Brain microvascular endothelial cell (primary cell): ENCODE results near the gene SCAI.

Experiments used
- DNase-seq: peaks from one replicate; pipeline ENCODE4 v3.0.0-alpha.2; 2020
- H3K27ac ChIP-seq: fragments of 250-450 bp; sonication (Bioruptor Pico); 2 replicates; pipeline ENCODE4 v1.5.1; 2020; ENCODE audit warnings: mild to moderate bottlenecking, moderate library complexity
- H3K27me3 ChIP-seq: fragments of 250-450 bp; sonication (Bioruptor Pico); replicated peaks from 2 replicates; pipeline ENCODE4 v1.5.1; 2020; ENCODE audit warnings: mild to moderate bottlenecking
- H3K36me3 ChIP-seq: fragments of 250-450 bp; sonication (Bioruptor Pico); replicated peaks from 2 replicates; pipeline ENCODE4 v1.5.1; 2020; ENCODE audit warnings: mild to moderate bottlenecking
- H3K4me3 ChIP-seq: 2 replicates; pipeline ENCODE4 v1.5.1; 2011; ENCODE audit warnings: low read depth, mild to moderate bottlenecking, control low read depth, low read length, moderate library complexity
- CTCF ChIP-seq: IDR thresholded peaks from 2 replicates; pipeline ENCODE4 v1.5.1; 2011; ENCODE audit warnings: low read depth, mild to moderate bottlenecking, moderate library complexity, low read length, control low read depth, inconsistent platforms; ENCODE audit errors: missing control alignments
- in situ Hi-C: cut with HindIII; loops from 2 replicates; pipeline ENCODE4 v1.10.0; 2017; ENCODE audit warnings: low sequenced_read_pairs, low pct_ligation_motif_present

SCAI gene

DNA sequence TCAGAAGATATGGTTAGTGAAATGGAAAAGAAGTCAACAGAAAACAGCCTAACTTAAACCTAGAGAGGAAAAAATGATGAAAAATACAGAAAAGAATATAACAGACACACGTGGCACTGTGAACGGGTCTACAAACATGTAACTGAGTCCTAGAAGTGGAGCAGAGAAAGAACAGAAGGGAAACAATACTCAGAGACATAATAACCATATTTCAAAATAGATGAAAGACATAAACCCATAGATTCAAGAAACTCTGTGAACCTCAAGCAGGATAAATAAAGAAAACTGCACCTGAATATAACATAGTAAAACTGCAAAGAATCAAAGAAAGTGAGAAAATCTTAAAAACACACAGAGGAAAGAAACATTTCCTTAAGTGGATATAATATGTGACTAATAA, 134.7 kb downstream of the SCAI start:
- Histone ChIP-seq H3K4me3 (no peak overlapping the region), H3K36me3 (no peaks in the 10 kb centered on the region), H3K27me3 (no peaks in the 10 kb centered on the region), H3K27ac (no peak overlapping the region)
- in situ Hi-C loops: no loop called here
- TF ChIP-seq CTCF: no peak
- no peak for DNase-seq

DNA sequence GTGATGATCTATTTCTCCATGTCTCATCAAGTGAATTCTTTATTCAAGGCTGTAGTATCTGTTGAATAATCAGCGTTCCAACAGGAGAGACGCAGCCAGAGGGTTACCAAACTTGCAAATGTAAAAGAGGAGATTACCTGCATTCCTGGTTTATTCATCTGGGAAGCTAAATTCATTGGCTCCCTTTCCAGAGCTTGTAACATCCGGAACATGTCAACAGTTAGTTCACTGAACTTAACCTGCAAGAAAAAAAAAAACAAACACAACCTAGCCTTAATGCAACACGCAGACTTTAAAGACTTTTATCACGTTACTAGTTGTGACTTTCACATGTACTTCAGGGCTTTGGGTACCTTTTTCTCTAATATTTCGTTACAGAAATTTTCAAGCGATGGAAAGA, 140.0 kb downstream of the SCAI start:
- Histone ChIP-seq H3K27me3 (no peaks in the 10 kb centered on the region), H3K27ac (no peak overlapping the region), H3K4me3 (no peak overlapping the region), H3K36me3 (no peaks in the 10 kb centered on the region)
- no peak for DNase-seq
- no peak for TF ChIP-seq CTCF
- in situ Hi-C loops: no loop called here

- Histone ChIP-seq H3K36me3 (no peaks in the 10 kb centered on the region), H3K4me3 (no peak overlapping the region), H3K27ac (no peak overlapping the region), H3K27me3 (no peaks in the 10 kb centered on the region)
- no peak for TF ChIP-seq CTCF
- DNase-seq: no peak
- in situ Hi-C loops: no loop called here
These were observed 159.6 kb downstream of the SCAI start for GRCh38 chr9:124983698-124984097.

- H3K27me3 ChIP-seq: no peaks in the 10 kb centered on the region
- H3K4me3 ChIP-seq: no peak overlapping the region
- no peaks in the 10 kb centered on the region for H3K36me3 ChIP-seq
- DNase-seq: no peak
- H3K27ac ChIP-seq: no peak overlapping the region
- no peak for TF ChIP-seq CTCF
- in situ Hi-C loops: no loop called here
These were observed 162.9 kb downstream of the SCAI start for GRCh38 chr9:124980431-124980830.

GRCh38 chr9:124975131-124975530, 168.2 kb downstream of the SCAI start:
- Histone ChIP-seq H3K4me3 (no peak overlapping the region), H3K27ac (no peak overlapping the region), H3K36me3 (no peaks in the 10 kb centered on the region), H3K27me3 (no peaks in the 10 kb centered on the region)
- peak; percentile 33 for DNase-seq
- TF ChIP-seq CTCF: no peak
- in situ Hi-C loops: no loop called here

- no peaks in the 10 kb centered on the region for H3K36me3 ChIP-seq
- H3K27ac ChIP-seq: no peak overlapping the region
- H3K4me3 ChIP-seq: no peak overlapping the region
- no peak for TF ChIP-seq CTCF
- in situ Hi-C loops: no loop called here
- no peak for DNase-seq
- H3K27me3 ChIP-seq: no peaks in the 10 kb centered on the region
These were observed 169.5 kb downstream of the SCAI start for GRCh38 chr9:124973807-124974206.
